OCI-LY7 (cell line): ENCODE measurements around the gene CNTN6.

Experiments used
- EZH2phosphoT487 ChIP-seq: fragments of 200-600 bp; sonication (generic); IDR thresholded peaks from 2 replicates; pipeline ENCODE4 v1.6.1; 2018; ENCODE audit warnings: low read depth, borderline replicate concordance, mild to moderate bottlenecking, mixed run types, antibody characterized with exemption, low read length, moderate library complexity, mixed read lengths
- TF ChIP-seq, protein P1 (sequence below): fragments of 200-600 bp; sonication (generic); conservative IDR thresholded peaks from 2 replicates; pipeline ENCODE4 v1.5.1; 2014; ENCODE audit warnings: mild to moderate bottlenecking, antibody characterized with exemption, low read length, moderate library complexity, mixed read lengths

DNA sequence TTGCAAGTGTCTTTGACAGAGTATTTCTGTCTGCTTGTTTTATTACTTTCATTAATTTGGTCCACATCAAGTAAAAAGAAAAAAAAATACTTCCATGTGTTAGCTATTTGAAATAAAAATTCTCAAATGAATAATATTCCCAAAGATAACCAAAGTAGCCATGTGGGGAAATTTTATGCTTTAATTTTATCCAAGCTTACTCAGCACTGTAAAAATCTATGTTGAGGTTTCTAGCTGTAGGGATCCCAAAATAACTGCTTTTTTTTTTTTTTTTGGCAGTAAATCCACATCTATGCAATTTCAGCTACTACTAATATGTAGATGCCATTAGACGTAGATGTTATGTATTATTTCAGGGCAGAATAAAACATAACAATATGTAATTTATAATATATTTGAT, 35.4 kb upstream of the CNTN6 start:
- TF ChIP-seq, protein P1, sequence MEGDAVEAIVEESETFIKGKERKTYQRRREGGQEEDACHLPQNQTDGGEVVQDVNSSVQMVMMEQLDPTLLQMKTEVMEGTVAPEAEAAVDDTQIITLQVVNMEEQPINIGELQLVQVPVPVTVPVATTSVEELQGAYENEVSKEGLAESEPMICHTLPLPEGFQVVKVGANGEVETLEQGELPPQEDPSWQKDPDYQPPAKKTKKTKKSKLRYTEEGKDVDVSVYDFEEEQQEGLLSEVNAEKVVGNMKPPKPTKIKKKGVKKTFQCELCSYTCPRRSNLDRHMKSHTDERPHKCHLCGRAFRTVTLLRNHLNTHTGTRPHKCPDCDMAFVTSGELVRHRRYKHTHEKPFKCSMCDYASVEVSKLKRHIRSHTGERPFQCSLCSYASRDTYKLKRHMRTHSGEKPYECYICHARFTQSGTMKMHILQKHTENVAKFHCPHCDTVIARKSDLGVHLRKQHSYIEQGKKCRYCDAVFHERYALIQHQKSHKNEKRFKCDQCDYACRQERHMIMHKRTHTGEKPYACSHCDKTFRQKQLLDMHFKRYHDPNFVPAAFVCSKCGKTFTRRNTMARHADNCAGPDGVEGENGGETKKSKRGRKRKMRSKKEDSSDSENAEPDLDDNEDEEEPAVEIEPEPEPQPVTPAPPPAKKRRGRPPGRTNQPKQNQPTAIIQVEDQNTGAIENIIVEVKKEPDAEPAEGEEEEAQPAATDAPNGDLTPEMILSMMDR: no peak
- TF ChIP-seq EZH2phosphoT487: no peak
